ENCODE results near the gene METTL24. TPM values are rescaled to one million over a fixed set of nuclear protein-coding genes. Genes with fewer than 3 reads are reported as not detected.

Gene METTL24
- total and polyA plus RNA-seq, 2 of the 8 experiments (the other 6 are each of a cell fraction or from before 2014, with no cell fraction given) = 0.30 to 0.39 TPM

DNA sequence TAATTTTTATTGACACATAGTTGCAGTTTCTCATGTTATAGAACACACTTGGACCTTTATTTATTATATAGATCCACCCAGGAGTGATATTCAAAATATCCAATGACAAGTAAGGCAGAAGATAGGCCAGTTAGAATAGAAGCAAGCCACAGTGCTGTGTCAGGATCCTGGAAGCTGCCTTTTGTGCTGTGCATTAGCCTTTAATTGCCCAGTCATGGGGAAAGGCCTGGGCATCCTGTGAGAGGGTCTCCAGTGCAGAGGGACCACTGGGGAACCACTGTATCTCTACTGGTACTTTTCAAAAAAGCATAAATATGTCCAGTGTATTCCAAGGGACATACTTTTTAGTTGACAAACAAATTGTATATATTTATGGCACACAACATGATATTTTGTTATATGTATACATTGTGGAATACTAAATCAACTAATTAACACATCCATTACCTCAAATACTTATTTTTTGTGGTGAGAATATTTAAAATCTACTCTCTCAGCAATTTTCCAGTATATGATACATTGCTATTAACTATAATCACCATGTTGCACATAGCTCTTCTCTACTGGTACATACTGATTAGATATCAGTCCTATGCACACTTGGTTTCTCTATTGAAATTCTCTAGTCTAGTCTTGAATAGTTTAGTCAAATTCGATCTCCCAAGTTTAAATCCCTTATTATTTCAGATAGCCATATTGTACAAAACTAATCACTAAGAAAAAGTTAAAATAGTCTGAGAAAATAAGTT is 118.4 kb downstream of the METTL24 start (continued):
- TF ChIP-seq, protein P1, sequence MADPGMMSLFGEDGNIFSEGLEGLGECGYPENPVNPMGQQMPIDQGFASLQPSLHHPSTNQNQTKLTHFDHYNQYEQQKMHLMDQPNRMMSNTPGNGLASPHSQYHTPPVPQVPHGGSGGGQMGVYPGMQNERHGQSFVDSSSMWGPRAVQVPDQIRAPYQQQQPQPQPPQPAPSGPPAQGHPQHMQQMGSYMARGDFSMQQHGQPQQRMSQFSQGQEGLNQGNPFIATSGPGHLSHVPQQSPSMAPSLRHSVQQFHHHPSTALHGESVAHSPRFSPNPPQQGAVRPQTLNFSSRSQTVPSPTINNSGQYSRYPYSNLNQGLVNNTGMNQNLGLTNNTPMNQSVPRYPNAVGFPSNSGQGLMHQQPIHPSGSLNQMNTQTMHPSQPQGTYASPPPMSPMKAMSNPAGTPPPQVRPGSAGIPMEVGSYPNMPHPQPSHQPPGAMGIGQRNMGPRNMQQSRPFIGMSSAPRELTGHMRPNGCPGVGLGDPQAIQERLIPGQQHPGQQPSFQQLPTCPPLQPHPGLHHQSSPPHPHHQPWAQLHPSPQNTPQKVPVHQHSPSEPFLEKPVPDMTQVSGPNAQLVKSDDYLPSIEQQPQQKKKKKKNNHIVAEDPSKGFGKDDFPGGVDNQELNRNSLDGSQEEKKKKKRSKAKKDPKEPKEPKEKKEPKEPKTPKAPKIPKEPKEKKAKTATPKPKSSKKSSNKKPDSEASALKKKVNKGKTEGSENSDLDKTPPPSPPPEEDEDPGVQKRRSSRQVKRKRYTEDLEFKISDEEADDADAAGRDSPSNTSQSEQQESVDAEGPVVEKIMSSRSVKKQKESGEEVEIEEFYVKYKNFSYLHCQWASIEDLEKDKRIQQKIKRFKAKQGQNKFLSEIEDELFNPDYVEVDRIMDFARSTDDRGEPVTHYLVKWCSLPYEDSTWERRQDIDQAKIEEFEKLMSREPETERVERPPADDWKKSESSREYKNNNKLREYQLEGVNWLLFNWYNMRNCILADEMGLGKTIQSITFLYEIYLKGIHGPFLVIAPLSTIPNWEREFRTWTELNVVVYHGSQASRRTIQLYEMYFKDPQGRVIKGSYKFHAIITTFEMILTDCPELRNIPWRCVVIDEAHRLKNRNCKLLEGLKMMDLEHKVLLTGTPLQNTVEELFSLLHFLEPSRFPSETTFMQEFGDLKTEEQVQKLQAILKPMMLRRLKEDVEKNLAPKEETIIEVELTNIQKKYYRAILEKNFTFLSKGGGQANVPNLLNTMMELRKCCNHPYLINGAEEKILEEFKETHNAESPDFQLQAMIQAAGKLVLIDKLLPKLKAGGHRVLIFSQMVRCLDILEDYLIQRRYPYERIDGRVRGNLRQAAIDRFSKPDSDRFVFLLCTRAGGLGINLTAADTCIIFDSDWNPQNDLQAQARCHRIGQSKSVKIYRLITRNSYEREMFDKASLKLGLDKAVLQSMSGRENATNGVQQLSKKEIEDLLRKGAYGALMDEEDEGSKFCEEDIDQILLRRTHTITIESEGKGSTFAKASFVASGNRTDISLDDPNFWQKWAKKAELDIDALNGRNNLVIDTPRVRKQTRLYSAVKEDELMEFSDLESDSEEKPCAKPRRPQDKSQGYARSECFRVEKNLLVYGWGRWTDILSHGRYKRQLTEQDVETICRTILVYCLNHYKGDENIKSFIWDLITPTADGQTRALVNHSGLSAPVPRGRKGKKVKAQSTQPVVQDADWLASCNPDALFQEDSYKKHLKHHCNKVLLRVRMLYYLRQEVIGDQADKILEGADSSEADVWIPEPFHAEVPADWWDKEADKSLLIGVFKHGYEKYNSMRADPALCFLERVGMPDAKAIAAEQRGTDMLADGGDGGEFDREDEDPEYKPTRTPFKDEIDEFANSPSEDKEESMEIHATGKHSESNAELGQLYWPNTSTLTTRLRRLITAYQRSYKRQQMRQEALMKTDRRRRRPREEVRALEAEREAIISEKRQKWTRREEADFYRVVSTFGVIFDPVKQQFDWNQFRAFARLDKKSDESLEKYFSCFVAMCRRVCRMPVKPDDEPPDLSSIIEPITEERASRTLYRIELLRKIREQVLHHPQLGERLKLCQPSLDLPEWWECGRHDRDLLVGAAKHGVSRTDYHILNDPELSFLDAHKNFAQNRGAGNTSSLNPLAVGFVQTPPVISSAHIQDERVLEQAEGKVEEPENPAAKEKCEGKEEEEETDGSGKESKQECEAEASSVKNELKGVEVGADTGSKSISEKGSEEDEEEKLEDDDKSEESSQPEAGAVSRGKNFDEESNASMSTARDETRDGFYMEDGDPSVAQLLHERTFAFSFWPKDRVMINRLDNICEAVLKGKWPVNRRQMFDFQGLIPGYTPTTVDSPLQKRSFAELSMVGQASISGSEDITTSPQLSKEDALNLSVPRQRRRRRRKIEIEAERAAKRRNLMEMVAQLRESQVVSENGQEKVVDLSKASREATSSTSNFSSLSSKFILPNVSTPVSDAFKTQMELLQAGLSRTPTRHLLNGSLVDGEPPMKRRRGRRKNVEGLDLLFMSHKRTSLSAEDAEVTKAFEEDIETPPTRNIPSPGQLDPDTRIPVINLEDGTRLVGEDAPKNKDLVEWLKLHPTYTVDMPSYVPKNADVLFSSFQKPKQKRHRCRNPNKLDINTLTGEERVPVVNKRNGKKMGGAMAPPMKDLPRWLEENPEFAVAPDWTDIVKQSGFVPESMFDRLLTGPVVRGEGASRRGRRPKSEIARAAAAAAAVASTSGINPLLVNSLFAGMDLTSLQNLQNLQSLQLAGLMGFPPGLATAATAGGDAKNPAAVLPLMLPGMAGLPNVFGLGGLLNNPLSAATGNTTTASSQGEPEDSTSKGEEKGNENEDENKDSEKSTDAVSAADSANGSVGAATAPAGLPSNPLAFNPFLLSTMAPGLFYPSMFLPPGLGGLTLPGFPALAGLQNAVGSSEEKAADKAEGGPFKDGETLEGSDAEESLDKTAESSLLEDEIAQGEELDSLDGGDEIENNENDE (IDR thresholded peaks at IDR 0.05; ENCODE audit: insufficient replicate concordance, low read length) = no peak
- TF ChIP-seq BCL11A (IDR thresholded peaks at IDR 0.05; ENCODE audit: low read depth in 2 of 2, low read length in 2 of 2) (no peak), SIRT6 (IDR thresholded peaks at IDR 0.05; ENCODE audit: low read length) (no peak), RBBP5 (IDR thresholded peaks at IDR 0.05; ENCODE audit: borderline replicate concordance, low read depth, low read length) (no peak), FOSL1 (IDR thresholded peaks at IDR 0.05; ENCODE audit: insufficient read depth, low read depth, low read length) (no peak), SP4 (IDR thresholded peaks at IDR 0.05; ENCODE audit: low read length) (no peak), HDAC6 (IDR thresholded peaks at IDR 0.05; ENCODE audit: low read depth, low read length) (no peak), MAFK (IDR thresholded peaks at IDR 0.05; ENCODE audit: low read depth, low read length) (no peak)
- TF ChIP-seq, protein P2, sequence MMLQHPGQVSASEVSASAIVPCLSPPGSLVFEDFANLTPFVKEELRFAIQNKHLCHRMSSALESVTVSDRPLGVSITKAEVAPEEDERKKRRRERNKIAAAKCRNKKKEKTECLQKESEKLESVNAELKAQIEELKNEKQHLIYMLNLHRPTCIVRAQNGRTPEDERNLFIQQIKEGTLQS (IDR thresholded peaks at IDR 0.05; ENCODE audit: insufficient read depth, low read depth, low read length) = no peak
